Measurements from ENCODE around the gene DROSHA. TPM values are rescaled to one million over a fixed set of nuclear protein-coding genes. Genes with fewer than 3 reads are reported as not detected.
"Not testable (repeated sequence)": the region's sequence is repeated elsewhere in the genome, so short reads cannot be mapped to it uniquely, and the experiment has no call there.

The DROSHA gene
- polyA plus RNA-seq, 3 donors: 77.5 to 95.0 (median 85.5) TPM

DNA sequence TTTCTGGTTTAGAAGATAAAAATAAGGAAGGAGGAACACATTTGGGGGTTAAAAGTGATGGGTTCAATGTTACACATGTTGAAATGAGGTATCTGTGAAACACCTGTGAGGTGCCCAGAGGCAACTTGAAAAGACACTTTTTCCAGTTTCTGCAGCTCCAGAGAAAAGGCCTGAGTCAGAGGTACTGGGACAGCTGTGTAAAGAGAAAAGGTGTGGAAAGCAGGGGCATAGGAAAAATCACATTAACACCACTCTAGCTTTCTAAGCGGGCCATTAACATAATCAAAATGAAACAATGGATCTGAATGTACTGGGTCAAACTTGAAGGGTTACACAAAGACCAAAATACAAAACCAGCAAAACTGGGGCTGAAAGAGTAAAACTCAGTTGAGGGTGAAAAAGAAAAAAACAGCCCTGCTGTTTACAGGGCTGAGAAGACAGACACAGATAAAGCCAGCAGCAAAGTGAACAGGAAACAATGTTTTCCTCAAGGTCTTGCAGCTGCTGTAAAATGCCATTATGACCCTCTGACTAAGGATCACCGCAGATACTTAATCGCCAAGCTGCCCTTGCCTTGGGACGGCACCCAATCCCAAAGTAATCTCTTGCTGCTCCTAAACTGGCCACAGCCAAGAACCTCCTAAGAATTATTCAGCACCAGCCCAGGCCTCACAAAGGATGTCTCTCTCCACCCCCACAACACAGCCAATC is 104.7 kb downstream of the DROSHA start:
- no peak for DNase-seq

DNA sequence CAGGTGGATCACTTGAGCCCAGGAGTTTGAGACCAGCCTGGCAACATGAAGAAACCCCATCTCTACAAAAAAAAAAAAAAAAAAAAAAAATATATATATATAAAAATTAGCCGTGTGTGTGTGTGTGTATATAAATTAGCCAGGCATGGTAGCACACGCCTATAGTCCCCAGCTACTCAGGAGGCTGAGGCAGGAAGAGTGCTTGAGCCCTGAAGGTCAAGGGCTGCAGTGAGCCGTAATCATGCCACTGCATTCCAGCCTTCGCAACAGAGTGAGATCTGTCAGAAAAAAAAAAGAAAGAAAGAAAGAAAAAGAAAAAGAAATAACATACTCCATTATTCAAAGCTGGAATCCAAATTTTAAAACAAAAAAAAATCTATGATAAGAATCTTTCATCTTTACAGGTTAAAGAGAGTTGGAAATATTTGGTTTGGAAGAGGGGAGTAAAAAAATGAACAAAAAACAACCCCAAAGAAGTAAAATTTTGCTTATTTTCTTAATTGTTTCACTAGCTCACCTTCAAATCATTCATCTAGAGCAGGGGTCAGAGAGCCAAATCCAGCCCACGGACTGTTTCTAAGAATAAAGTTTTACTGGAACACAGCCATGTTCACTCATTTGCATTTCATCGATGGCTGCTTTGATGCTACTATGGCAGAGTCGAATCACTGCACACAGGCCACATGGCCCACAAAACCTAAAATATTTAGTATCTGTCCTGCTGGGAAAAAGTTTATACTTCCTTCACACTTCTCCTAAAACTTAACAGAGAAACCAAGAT is 109.9 kb downstream of the DROSHA start:
- no peak for DNase-seq

DNA sequence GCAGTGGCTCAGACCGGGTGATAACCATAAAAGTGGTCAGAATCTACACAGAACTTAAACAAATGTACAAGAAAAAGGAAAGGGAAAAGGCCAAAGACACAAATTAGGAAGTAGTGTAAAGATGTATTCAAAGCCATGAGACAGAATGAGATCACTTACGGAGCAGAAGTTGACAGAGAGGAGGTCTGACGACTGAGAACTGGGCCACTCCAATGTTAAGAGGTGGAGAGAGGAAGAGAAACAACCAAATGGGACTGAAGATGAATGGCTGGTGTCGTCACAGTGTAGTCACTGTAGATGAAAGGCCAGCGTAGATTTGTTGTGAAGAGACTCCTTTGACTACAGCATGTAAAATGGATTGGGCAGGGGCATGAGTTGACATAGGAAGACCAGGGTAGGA is 114.4 kb downstream of the DROSHA start:
- no peak for DNase-seq

DNA sequence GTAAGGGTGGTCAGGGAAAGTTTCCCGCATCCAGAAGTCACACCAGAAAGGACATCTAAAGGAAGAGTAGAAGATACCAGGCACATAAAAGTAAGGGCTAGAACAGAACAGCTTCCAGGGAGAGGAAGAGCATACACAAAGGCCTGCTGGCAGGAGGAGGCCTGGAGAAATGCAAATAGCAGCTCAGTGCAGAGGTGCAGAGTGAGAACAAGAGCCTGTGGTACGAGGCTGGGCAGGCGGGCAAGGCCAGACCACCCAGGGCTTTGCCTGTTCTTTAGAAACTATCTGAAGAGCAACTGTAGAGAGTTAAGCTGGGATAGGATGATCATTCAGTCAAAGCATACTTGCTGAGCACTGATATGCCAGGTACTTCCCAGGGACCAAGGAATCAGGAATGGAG is 115.3 kb downstream of the DROSHA start:
- DNase-seq: no peak

DNA sequence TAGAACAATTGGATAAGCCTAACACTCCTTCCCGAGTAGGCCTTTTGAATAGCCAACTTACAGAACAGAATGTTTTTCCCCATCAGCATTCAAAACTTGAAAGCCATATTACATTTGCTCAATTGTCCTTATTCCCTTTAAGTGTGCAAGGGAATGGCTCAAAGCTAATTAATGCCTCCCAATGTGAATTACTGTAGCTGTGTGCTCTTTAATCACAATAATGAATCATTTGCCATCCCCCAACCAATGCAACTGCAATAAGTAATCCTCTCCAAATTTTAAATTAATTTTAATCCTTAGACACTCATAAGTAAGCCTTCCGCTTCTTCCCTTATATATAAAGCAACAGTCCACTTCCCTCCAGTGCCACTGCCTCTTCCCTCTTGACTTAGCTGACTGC is 115.9 kb downstream of the DROSHA start:
- no peak for DNase-seq

DNA sequence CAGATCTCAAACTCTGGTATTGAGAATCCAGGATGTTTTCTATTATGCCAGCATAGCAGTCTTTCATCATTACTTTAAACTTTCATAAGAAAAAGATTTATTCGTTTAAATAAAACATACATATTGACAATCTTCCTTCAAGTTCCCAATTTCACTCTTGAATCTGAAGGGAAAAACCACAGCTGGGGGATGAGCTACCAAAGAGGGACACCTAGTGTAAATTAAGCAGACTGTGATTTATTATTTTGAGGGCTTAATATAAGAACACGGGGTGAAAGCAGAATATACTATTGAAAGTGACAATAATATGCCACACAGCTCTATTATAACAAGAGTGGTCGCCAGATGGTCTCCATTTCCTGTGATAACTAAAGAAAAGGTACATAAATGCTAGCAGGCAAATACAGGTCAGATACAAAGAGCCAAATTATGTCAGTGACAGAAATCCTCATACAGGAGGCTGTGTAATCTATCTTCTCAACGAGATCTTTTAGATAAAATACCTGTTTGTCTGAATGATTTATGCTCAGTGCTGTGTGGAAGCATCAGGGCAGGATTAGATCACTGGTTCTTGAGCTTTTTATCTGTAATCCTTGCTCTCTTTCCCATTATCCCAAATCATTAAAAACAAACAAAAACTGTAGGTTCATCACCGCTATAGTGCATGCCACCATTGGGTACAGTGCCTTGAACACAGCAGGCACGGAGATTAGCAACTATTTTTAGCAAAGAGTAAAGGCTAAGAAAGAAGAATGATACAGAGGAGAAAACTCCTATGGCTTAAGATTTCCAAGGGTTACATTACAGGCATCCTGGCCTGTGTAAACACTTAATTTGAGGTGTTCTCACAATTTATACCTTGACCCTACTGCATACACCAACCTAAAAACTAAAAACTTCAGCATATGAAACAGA is 116.6 kb downstream of the DROSHA start:
- DNase-seq: no peak

DNA sequence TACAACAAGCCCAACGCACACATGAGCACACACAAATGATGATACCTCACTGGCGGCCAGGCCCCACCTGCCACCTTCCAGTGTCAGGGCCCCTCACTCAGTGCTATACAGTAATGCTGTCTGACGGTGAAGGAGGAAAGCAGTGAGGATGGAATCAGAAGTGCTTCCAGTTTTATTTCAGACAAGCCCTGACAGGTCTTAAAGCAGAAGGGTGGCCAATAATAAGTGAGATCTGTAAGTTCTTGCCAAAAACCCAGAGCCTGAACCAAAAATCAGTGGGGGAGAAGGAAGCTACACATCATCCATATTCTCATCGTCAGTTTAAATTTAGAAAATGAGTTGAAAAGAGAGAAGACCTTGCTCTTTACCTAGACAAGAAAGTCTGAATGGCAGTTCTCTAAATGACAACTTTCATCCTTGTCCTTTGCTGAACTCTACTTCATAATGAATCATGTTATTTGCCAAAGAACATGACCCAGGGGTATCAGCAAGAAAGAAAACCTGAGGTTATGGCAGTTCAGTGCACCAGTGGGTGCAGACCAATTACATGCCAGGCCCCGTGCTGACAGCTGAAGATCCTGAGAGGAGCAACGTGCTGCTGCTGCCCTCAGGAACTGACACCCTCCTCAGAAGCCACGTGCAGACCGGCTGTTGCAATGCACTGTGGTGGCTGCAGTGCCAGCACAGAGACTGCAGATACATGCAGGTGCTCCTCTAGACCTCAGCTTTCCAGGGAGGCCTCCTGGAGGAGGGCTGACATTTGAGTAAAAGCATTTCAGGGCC is 118.7 kb downstream of the DROSHA start:
- DNase-seq: no peak

DNA sequence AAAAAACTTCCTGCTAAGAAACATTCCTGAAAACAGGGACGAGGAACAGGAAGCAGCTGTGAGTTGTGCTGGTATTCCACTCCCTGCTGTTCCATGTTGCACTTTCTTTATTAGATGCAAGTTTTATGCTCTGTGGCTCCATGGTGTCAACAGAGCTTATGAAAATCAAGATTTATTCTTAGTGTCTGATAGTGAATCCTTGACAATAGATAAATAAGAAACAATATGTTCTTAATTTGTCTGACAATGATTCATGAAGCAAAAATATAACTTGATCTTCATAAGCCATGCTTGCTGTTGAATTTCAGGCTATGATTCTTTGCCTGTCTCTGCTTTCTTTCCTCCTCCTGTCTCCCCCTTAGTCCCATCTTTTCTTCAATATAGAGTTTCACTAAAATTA is 119.6 kb downstream of the DROSHA start:
- DNase-seq: peak; percentile 23

DNA sequence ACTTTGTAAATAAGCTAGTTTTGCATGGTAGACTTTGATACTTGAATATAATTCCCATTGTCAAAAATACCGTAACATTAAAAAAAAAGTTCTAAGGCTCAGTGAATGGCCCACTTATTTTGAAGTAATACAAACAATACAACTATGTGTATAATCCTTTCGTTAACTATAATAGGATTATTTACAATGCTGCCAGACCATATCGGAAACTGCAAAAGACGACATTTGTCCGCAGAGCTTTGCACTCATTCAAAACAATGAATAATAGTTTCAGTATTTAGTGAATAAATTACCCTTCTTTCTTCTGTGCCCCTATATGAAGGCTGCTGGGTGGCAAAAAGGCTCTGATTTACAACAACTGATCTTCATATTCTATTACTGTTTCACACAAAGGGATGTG is 121.8 kb downstream of the DROSHA start:
- DNase-seq: no peak

DNA sequence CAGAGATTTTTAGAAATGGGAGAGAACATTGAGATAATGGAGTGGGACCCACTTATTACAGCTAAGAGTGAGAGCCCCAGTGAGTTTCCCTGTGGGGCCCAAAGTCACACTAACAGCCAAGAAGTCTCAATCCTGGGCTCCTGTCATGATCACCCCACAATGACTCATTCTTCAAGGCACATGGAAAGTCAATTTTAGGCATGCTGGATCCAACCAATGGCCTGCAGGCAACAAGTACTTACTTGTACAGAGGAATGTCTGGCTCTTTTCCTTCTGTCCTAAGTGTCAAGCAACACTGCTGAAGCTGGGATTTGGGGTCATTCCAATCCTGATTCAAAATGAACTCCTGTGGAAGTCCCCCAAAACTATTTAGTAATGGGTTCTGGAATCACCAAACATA is 123.1 kb downstream of the DROSHA start:
- DNase-seq: no peak

DNA sequence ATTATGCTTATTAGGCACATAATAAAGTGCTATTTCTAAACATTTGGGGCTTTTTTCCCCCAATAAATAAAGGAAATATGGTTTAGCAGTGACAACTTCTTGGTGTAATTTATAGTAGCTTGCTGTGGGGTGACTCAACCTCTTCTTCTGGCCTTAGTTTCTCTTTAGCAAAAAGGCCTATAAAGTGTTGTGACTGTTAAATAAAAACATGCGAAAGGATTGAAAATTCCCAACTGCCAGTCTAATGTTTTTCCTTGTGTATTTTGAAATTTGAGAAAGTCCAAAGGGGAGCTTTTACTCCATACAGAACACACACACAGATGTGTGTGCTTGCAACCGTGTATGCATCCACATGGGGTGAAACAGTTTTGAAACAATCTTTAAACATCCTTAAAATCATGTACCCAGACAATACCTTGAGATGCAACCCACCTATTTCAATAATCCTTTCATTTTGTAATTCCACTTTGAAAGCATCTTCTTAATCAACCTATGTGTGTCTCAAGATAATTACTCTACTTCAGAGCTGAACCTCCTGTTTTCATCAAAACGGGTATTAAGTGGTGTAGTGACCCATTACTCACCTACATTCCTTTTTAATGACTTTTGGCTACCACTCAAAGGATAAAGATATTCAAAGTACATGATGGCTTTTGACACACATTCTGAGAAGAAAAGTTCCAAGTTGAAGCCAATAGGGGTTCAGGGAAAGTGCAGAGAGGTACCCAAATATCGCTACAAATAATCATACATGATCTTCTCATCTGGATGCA is 123.8 kb downstream of the DROSHA start:
- peak; percentile 29 for DNase-seq

DNA sequence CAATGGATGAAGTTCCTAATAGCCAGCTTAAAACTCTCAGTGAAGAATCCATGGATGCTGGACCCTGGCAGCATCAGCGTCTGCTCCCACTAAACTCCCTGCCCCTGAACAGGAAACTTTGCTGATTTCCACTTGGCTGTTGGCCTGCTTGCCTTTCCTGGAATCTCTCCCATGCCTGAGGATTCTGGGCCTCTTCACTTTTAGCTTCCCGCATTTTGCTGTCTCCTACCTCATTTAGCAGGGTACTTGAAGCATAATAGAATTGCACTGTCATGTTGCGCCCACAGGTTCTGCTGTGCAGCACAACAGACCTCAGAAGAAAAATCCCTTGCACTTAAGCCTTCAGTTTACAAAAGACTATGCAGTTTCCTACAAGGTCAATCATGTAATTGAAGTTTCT is 127.6 kb downstream of the DROSHA start:
- DNase-seq: no peak

DNA sequence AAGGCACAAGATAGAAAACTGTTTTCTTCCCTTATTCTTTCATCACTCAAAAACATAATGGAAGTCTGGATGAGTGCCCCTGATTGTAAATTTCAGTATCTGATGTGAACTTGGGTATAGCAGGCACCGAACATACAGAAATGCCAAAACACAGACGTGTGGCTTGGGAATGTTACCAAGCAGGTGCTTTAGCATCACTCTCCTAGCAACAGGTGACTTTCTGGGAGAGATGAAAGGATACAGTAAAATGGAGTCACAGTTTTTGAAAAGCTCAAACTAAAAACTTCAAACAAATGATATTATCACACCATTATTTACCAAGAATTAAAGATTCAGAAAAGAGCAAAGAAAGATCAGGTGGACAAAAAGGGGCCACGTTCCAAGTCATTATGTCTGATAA is 130.2 kb downstream of the DROSHA start:
- no peak for DNase-seq

DNA sequence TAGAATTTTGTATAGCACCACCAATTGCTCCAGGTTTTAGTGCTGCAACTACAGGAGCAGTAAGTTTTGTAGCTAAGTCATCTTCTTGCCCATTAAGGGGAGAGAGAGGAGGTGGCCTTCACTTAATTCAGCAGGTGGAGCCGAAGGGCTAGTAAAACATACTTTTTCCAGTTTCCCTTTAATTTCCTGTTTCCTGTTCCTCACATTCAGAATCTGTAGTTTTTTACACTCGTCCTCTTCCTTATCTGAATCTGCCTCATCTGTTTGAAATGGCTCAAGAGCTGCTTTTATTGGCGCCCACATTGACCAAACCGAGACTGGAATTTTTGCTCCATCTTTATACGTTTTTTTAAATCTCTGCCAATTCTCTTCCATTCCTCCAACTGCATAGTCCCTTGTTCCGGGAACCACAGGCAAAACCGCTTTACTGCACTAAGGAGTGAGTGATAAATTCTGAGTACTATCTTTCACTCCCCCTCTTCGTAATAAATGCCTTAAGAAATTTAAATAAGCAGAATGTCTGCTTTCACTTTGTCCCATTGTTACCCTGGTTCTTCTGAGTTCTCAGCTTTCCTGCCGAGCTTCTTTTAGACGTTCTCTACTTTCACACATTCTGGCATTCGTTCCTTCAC is 133.9 kb downstream of the DROSHA start:
- DNase-seq: no peak

DNA sequence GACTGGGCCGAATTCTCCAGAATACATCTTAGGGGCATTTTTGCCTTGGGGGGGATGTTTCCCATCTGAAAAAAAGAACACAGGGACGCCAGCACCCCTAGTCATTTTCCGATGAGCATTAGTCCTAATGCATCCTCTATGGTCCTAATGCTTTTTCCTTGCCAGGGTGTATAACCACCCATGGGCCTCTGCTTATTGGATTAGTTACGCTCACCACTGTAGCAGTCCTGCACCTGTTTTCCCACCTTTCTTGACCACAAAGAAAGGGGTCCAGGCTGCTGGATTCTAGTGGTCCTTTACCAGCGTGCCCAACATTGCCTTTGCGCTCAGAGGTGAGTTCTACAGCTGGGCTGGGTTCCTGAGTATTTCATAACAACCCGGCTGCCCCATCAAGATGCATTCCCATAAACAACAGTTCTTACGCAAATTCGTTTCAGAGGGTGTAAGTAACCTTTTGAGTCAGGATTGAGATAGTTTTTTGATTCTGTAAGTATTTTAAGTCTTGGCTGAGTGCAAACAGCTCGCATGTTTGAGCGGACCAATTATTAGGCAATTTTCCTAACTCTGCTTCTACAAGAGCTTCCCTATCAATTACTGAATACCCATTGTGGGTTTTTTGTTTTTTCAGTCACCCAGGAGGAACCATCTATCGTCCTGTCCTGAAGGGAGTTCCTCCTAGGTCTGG is 135.1 kb downstream of the DROSHA start:
- DNase-seq: no peak

DNA sequence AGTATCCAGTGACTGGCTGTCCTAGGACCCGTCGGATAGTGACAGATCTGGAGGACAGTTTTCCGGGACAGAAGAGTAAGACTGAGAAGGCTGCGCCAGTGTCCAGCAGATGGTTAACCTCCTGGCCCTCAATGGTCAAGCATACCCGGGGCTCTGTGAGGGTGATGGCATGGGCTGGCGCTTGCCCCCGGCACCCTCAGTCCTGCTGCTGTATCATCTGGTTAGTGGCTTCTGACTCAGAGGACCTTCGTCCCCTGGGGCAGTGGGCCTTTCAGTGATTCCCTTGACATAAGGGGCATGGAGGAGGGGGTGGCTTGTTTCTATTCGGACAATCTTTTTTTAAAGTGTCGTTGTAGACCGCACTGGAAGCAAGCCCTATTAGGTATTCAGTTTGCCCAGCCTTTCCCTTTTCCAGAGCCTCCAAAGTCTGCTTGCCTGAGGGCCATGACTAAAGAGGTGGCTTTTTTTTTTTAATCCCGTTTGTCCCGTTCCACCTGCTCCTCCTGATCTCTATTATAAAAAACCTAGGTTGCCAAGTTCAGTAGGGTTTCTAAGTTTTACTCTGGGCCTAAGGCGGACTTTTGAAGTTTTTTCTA is 136.3 kb downstream of the DROSHA start:
- not testable (repeated sequence) for DNase-seq

DNA sequence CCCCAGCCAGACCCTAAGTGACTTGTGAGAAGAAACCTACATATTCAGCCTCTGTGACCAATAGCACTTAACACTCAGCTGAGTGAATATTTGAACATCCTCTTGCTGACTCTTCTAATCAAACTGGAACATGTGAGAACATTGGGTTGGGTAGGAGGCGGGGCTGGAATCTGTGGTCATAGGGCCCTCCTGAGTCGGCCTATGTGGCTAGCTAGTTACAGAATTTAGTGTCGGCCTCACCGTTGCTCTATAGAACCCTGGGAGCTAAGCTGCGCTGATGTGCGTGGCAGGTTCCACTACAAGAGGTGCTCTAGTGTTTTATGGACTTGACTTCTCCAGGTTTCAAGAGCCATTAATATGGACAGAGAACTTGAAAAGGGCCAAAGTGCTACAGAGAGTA is 138.8 kb downstream of the DROSHA start:
- DNase-seq: no peak

DNA sequence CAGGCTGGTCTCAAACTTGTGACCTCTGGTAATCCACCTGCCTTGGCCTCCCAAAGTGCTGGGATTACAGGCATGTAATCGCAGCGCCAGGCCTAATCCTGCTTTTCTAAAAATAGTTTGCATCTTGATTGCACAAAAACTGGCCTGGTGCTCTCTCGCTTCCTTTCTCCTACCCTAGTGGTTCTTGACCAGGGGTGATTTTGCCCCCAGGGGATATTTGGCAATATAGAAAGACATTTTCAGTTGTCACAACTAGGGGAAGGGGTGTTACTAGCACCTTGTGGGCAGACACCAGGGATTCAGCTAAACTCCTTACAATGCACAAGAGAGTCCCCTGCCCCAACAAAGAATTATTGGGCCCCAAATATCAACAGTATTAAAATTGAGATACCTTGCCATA is 139.8 kb downstream of the DROSHA start:
- DNase-seq: no peak

DNA sequence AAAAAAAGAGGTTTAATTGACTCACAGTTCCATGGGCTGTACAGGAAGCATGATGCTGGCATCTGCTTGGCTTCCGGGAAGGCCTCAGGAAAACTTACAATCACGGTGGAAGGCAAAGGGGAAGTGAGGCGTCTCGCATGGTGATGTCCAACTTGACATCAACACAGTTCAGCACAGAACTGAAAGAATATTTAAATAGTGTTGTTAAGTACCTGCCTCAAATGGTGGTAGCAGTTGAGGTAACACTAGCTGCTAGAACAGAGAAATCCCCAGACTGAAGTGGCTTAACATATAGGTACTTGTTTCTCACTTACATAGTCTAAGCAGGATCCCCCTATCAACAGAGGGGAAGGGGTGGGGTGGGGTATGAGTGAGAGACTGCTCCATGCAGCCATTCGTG is 141.6 kb downstream of the DROSHA start:
- no peak for DNase-seq
